ENCODE measurements around the gene HOXB6. TPM values are rescaled to one million over a fixed set of nuclear protein-coding genes. Genes with fewer than 3 reads are reported as not detected.

HOXB6 gene
- polyA plus RNA-seq, 4 donors: 0.45 to 17.5 (median 4.0) TPM

DNA sequence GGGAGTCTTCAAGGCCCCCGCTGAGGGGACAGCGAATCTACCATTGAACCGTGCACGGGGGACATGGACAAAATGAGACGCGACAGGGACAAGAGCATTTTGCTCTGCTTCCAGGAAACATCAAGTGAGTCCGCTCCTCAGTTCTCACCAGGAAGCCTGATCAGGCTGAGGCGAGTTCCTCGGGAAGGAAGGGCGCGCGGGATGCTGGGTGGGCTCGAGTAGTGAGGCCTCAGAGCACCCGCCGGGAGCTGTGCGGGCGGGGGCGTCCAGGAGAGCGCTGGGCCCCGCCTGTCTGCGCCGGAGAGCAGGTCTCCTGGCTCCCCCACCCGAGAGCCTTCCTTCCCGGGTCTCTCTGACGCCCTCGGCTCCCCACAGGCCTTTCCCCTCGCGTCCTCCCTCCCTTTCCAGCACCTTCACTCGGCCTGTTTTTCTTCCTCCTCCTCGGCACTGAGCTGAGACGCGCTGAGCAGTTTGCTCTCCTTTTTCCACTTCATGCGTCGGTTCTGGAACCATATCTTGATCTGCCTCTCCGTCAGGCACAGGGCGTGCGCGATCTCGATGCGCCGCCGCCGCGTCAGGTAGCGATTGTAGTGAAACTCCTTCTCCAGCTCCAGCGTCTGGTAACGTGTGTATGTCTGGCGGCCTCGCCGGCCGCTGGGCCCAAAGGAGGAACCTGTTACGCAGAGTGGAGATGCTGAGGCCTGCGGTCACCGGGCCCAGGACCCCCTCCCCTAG, 8.6 kb downstream of the HOXB6 start:
- WGBS, 3 donors: 11 to 24% (median 18%) methylated on average over 52 to 54 of the region's 54 CpGs
- Histone ChIP-seq H3K27me3 (ENCODE audit: control insufficient read depth in 3 of 3, insufficient read depth in 3 of 3, low read length in 3 of 3) (peaks cover 0 to 99% (median 30%) of the 10 kb centered on the region in 3 donors), H3K4me1 (ENCODE audit: control insufficient read depth in 3 of 3, insufficient read depth in 2 of 3, low read depth in 1 of 3, low read length in 2 of 3) (peaks cover 0 to 28% (median 2%) of the 10 kb centered on the region in 3 donors), H3K9me3 (ENCODE audit: control insufficient read depth in 2 of 2, insufficient read depth in 1 of 2, low read depth in 1 of 2, low read length in 1 of 2) (no peaks in the 10 kb centered on the region), H3K4me3 (ENCODE audit: low read depth in 1 of 3, low read length in 3 of 3) (peak overlapping the region in 1 of 3 donors; percentile 52), H3K36me3 (ENCODE audit: control insufficient read depth in 3 of 3, insufficient read depth in 2 of 3, low read depth in 1 of 3, low read length in 3 of 3) (peaks cover 0 to 32% (median 0%) of the 10 kb centered on the region in 3 donors), H3K27ac (ENCODE audit: low read depth in 1 of 3, low read length in 2 of 3) (peak overlapping the region in 2 of 3 donors; percentile 75 to 92)
- DNase-seq: no peak
- FAIRE-seq: no peak

DNA sequence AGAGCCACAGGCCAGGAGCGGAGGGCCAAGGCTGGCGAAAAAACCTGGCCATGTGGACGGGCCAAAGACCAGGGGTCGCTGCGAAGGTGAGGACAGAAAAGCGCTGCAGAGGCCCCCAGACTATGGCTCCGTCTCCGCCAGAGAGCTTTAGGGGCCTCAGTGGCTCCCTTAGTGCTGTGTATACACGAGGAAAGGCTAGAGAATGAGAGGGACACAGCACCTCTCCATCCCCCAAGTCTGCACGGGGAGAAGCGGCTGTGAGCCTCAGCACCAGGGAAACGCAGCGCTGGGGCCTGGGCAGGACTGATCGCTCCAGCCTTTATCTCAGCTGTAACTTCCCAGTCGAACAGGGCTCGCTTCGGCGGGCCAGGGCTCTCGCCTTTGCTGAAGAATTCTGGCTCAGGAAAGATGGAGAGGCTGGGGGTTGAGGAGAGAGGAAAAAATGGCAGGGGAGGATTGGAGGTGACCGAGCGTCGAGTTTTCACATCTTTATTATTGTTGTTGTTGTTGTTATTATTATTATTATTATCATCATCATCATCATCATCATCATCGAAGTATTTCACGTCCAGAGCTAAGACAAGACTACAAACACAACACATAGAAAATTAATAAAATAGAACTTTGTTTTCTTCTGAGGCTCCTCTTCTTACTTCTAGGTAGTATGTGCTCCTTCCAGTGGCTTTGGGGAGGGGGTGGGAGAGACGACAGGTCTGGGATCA, 9.3 kb downstream of the HOXB6 start:
- peaks cover 0 to 34% (median 2%) of the 10 kb centered on the region in 3 donors for H3K4me1 ChIP-seq (ENCODE audit: control insufficient read depth in 3 of 3, insufficient read depth in 2 of 3, low read depth in 1 of 3, low read length in 2 of 3)

DNA sequence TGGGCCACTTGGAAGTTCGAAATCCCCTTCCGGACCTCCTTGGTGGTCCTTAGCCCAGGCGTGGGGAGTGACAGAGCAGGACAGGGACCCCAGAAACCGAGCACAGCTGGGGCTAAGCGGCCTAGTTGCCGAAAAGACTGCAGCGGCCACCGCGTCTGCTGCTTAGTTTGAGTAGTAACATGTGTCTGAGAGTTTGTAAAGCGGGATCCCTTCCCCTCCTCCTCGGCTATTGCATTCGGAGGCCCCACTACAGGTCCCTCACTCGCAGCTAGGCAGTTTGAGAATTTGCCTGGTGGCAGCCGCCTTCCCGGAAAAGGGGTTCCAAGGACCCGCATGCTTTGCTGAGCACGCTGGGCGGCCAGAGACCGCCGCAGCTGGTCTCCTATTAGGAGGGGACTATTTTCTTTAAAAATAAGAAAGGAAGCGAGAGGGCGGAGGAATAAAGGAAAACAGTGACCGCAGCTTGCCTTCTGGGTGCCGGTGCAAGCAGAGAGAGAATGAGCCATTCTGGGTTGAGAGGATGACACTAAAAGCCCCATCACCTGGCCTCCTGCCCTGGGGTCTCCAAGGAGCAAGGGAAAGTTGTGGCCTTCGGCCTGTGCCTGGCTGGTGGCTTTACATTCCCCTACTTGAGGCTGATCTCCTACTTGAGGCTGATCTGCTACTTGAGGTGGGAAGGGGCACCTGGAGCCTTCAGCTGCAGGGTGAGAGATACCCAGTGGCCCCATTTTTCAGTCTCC, 10.1 kb downstream of the HOXB6 start:
- H3K36me3 ChIP-seq (ENCODE audit: control insufficient read depth in 3 of 3, insufficient read depth in 2 of 3, low read depth in 1 of 3, low read length in 3 of 3): peaks cover 0 to 38% (median 0%) of the 10 kb centered on the region in 3 donors
- H3K27me3 ChIP-seq (ENCODE audit: control insufficient read depth in 3 of 3, insufficient read depth in 3 of 3, low read length in 3 of 3): peaks cover 0 to 99% (median 24%) of the 10 kb centered on the region in 3 donors
- peaks cover 0 to 41% (median 2%) of the 10 kb centered on the region in 3 donors for H3K4me1 ChIP-seq (ENCODE audit: control insufficient read depth in 3 of 3, insufficient read depth in 2 of 3, low read depth in 1 of 3, low read length in 2 of 3)
- DNase-seq (no peak), FAIRE-seq (no peak)
- H3K9me3 ChIP-seq (ENCODE audit: control insufficient read depth in 2 of 2, insufficient read depth in 1 of 2, low read depth in 1 of 2, low read length in 1 of 2): no peaks in the 10 kb centered on the region
- H3K27ac ChIP-seq (ENCODE audit: low read depth in 1 of 3, low read length in 2 of 3): peak overlapping the region in 2 of 3 donors; percentile 61 to 63
- H3K4me3 ChIP-seq (ENCODE audit: low read depth in 1 of 3, low read length in 3 of 3): no peak overlapping the region
- WGBS, 3 donors: 24 to 39% (median 33%) methylated on average over 25 of the region's 25 CpGs

More for the DNA sequence above, 9.3 kb downstream of the HOXB6 start:
- DNase-seq (no peak), FAIRE-seq (no peak)
- WGBS, 3 donors: 12 to 60% (median 48%) methylated on average over 25 of the region's 25 CpGs
- no peaks in the 10 kb centered on the region for H3K9me3 ChIP-seq (ENCODE audit: control insufficient read depth in 2 of 2, insufficient read depth in 1 of 2, low read depth in 1 of 2, low read length in 1 of 2)
- H3K4me3 ChIP-seq (ENCODE audit: low read depth in 1 of 3, low read length in 3 of 3): peak overlapping the region in 1 of 3 donors; percentile 52
- peaks cover 0 to 99% (median 30%) of the 10 kb centered on the region in 3 donors for H3K27me3 ChIP-seq (ENCODE audit: control insufficient read depth in 3 of 3, insufficient read depth in 3 of 3, low read length in 3 of 3)
- H3K36me3 ChIP-seq (ENCODE audit: control insufficient read depth in 3 of 3, insufficient read depth in 2 of 3, low read depth in 1 of 3, low read length in 3 of 3): peaks cover 0 to 38% (median 0%) of the 10 kb centered on the region in 3 donors
- peak overlapping the region in 1 of 3 donors; percentile 75 for H3K27ac ChIP-seq (ENCODE audit: low read depth in 1 of 3, low read length in 2 of 3)

DNA sequence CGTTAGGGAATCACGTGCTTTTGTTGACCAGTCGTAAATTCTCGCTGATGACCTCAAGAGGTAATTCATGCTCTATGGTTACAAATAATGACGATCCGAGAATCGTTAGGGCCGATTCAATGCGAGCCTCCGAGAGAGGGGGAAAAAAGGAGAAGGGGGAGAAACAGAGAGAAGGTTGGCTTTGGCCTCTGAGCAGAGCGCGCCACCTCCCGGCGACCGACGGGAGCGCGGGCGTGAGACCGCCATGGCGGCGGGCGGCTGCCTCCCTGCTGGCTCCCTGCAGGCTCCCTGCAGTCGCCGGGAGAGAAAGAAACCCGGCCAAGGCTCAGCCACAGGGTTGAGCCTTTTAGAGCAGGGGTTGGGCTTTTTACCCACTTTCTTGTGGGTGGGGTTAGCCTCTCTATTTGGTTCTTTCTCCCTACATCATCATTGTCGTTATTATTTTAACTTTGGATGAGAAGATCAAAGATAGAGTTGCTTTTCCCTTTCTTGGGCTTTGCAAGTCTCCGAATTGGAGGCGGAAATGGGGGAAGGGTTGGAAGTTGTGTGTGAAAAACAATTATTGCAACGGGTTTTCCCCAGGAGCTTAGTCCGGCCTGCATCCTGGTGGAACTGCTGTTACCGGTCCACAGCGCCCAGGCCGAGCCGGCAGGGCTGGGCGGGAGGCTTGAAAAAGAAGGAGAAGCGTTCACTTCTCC, 10.8 kb downstream of the HOXB6 start:
- Histone ChIP-seq H3K9me3 (ENCODE audit: control insufficient read depth in 2 of 2, insufficient read depth in 1 of 2, low read depth in 1 of 2, low read length in 1 of 2) (no peaks in the 10 kb centered on the region), H3K4me3 (ENCODE audit: low read depth in 1 of 3, low read length in 3 of 3) (no peak overlapping the region), H3K27ac (ENCODE audit: low read depth in 1 of 3, low read length in 2 of 3) (peak overlapping the region in 2 of 3 donors; percentile 61 to 63), H3K27me3 (ENCODE audit: control insufficient read depth in 3 of 3, insufficient read depth in 3 of 3, low read length in 3 of 3) (peaks cover 0 to 99% (median 19%) of the 10 kb centered on the region in 3 donors), H3K4me1 (ENCODE audit: control insufficient read depth in 3 of 3, insufficient read depth in 2 of 3, low read depth in 1 of 3, low read length in 2 of 3) (peaks cover 0 to 47% (median 2%) of the 10 kb centered on the region in 3 donors), H3K36me3 (ENCODE audit: control insufficient read depth in 3 of 3, insufficient read depth in 2 of 3, low read depth in 1 of 3, low read length in 3 of 3) (peaks cover 0 to 38% (median 0%) of the 10 kb centered on the region in 3 donors)
- FAIRE-seq (no peak), DNase-seq (peak; percentile 35 to 86)
- WGBS, 3 donors: 8 to 9% (median 9%) methylated on average over 36 to 37 of the region's 37 CpGs

DNA sequence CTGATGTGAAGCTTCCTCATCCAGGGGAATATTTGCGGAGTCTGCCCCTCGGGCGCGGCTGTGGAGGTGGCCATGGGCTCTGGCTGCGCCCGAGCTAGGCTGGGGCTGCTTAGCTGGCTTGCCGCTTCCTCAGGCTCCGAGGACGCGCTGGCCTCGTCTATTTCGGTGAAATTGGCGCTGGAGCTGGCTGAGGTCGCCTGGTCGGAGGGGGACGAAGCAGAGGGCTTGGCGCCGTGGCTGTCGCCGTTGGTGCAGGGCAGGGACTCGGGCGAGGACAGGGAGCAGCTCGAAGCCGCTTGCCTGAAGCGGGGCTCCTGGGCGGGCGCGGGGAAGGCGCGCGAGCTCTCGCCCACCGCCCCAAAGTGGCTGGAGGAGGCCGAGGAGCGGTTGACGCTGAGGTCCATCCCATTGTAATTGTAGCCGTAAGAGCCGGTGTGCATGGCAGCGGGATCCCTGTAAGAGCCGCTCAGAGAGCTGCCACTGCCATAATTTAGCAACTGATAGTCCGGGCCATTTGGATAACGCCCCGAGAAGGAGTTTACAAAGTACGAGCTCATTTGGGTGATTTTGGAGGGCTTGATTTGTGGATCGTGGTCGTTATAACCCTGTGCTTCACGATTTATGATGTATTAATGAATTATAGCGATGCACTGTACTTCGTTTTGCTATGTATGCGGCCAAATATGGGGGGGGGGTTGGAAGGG, 11.5 kb downstream of the HOXB6 start, which contains the start of gene HOXB5:
TSS of gene HOXB5 (minus strand) at position 654 of the 704 bp plus-strand sequence. CDS start at position 557, 97 bp downstream.
- peaks cover 0 to 41% (median under 1%) of the 10 kb centered on the region in 3 donors for H3K4me1 ChIP-seq (ENCODE audit: control insufficient read depth in 3 of 3, insufficient read depth in 2 of 3, low read depth in 1 of 3, low read length in 2 of 3)
- H3K4me3 ChIP-seq (ENCODE audit: low read depth in 1 of 3, low read length in 3 of 3): peak within 1 kb of the TSS in 2 of 3 donors; percentile 27 to 48
- WGBS, 3 donors: 3 to 9% (median 9%) methylated on average over 46 to 50 of the region's 50 CpGs
- no peak for FAIRE-seq
- DNase-seq: no peak
- peak within 1 kb of the TSS; percentile 62 to 91 (median 90) for H3K27ac ChIP-seq (ENCODE audit: low read depth in 1 of 3, low read length in 2 of 3)
- H3K9me3 ChIP-seq (ENCODE audit: control insufficient read depth in 2 of 2, insufficient read depth in 1 of 2, low read depth in 1 of 2, low read length in 1 of 2): no peaks in the 10 kb centered on the region
- H3K36me3 ChIP-seq (ENCODE audit: control insufficient read depth in 3 of 3, insufficient read depth in 2 of 3, low read depth in 1 of 3, low read length in 3 of 3): peaks cover 0 to 38% (median 0%) of the 10 kb centered on the region in 3 donors
- peaks cover 0 to 99% (median 13%) of the 10 kb centered on the region in 3 donors for H3K27me3 ChIP-seq (ENCODE audit: control insufficient read depth in 3 of 3, insufficient read depth in 3 of 3, low read length in 3 of 3)

DNA sequence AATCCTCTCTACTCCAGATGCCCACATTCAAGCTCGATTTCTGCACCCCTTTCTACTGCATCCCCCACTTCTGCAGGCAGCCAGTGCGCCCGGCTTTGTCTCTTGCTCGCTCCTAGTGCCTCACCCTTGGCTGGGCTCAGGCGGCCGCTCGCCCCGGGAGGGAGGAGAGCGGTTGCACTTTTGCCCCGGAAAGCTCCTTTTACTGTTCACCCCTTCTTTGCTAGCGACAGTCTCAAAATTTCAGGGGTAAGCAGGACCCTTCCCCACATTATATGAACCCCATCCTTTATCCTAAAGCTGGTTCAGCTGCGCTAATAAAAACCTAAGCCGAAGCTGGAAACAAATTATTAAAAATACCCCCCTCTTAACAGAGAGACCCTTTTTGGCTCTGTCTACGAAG, 12.2 kb downstream of the HOXB6 start:
- peak overlapping the region in 2 of 3 donors; percentile 27 to 48 for H3K4me3 ChIP-seq (ENCODE audit: low read depth in 1 of 3, low read length in 3 of 3)
- peak overlapping the region; percentile 62 to 91 (median 90) for H3K27ac ChIP-seq (ENCODE audit: low read depth in 1 of 3, low read length in 2 of 3)
- H3K27me3 ChIP-seq (ENCODE audit: control insufficient read depth in 3 of 3, insufficient read depth in 3 of 3, low read length in 3 of 3): peaks cover 0 to 99% (median 11%) of the 10 kb centered on the region in 3 donors
- peaks cover 0 to 38% (median 0%) of the 10 kb centered on the region in 3 donors for H3K36me3 ChIP-seq (ENCODE audit: control insufficient read depth in 3 of 3, insufficient read depth in 2 of 3, low read depth in 1 of 3, low read length in 3 of 3)
- 6 to 8% (median 7%) methylated on average over 14 of the region's 14 CpGs for WGBS, 3 donors
- DNase-seq (no peak), FAIRE-seq (no peak)
- H3K9me3 ChIP-seq (ENCODE audit: control insufficient read depth in 2 of 2, insufficient read depth in 1 of 2, low read depth in 1 of 2, low read length in 1 of 2): no peaks in the 10 kb centered on the region
- peaks cover 0 to 39% (median 0%) of the 10 kb centered on the region in 3 donors for H3K4me1 ChIP-seq (ENCODE audit: control insufficient read depth in 3 of 3, insufficient read depth in 2 of 3, low read depth in 1 of 3, low read length in 2 of 3)

DNA sequence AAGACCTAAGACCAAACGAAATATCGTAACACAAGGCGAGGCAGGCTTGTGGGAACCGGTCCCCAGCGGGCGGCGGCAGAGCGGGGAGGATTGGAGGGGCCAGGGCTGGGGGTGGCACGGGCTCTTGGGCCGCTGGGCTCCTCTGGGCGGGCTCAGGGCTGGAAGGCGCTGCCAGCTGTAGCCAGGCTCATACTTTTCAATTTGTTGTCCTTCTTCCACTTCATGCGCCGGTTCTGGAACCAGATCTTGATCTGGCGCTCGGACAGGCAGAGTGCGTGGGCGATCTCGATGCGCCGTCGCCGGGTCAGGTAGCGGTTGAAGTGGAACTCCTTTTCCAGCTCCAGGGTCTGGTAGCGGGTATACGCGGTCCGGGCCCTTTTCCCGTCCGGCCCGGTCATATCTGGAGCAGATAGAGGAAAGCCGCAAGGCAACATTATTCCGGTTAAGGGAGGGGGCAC, 12.7 kb downstream of the HOXB6 start:
- peaks cover 0 to 38% (median 0%) of the 10 kb centered on the region in 3 donors for H3K36me3 ChIP-seq (ENCODE audit: control insufficient read depth in 3 of 3, insufficient read depth in 2 of 3, low read depth in 1 of 3, low read length in 3 of 3)
- peak overlapping the region in 2 of 3 donors; percentile 27 to 48 for H3K4me3 ChIP-seq (ENCODE audit: low read depth in 1 of 3, low read length in 3 of 3)
- peak overlapping the region; percentile 0 to 91 (median 90) for H3K27ac ChIP-seq (ENCODE audit: low read depth in 1 of 3, low read length in 2 of 3)
- no peak for DNase-seq
- H3K27me3 ChIP-seq (ENCODE audit: control insufficient read depth in 3 of 3, insufficient read depth in 3 of 3, low read length in 3 of 3): peaks cover 0 to 99% (median 11%) of the 10 kb centered on the region in 3 donors
- FAIRE-seq: no peak
- H3K4me1 ChIP-seq (ENCODE audit: control insufficient read depth in 3 of 3, insufficient read depth in 2 of 3, low read depth in 1 of 3, low read length in 2 of 3): peaks cover 0 to 41% (median 0%) of the 10 kb centered on the region in 3 donors
- H3K9me3 ChIP-seq (ENCODE audit: control insufficient read depth in 2 of 2, insufficient read depth in 1 of 2, low read depth in 1 of 2, low read length in 1 of 2): no peaks in the 10 kb centered on the region
- 13 to 27% (median 15%) methylated on average over 33 of the region's 33 CpGs for WGBS, 3 donors

Data from small intestine (tissue), 7 donors.